Colon (tissue), 2 donors: ENCODE data around the gene ENTPD6.

ENCODE experiments used
- FAIRE-seq: peaks from 2 replicates; lab custom pipeline; 2012; peaks lifted over from hg19 to GRCh38; lab: Jason Lieb, UNC
- donor health status: control.
- donor health status: control.

The ENTPD6 gene

GRCh38 chr20:25209400-25209799 is 13.9 kb downstream of the ENTPD6 start:
- no peak for FAIRE-seq

- no peak for FAIRE-seq
Observed at GRCh38 chr20:25209911-25210310, 14.4 kb downstream of the ENTPD6 start.

GRCh38 chr20:25211273-25211672 is 15.8 kb downstream of the ENTPD6 start:
- no peak for FAIRE-seq

DNA sequence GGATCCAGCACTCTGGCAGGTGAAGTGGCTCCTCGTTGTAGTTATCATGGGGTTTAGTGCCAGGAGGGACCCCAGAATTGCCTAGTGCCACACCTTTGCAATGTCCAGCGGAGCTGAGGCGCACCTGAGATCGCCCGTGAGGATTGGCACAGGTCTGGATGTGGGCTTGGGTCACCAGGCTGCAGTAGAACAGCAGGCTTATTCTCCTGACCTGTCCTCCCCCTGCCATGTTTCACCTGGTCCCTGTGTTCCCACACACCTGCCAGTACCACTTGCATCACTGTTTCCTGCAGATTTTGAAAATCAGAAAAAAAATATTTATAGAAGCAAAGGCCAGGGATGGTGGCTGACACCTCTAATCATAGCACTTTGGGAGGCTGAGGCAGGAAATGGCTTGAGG is 16.7 kb downstream of the ENTPD6 start:
- no peak for FAIRE-seq

GRCh38 chr20:25213566-25214425 is 18.3 kb downstream of the ENTPD6 start:
- FAIRE-seq = no peak

DNA sequence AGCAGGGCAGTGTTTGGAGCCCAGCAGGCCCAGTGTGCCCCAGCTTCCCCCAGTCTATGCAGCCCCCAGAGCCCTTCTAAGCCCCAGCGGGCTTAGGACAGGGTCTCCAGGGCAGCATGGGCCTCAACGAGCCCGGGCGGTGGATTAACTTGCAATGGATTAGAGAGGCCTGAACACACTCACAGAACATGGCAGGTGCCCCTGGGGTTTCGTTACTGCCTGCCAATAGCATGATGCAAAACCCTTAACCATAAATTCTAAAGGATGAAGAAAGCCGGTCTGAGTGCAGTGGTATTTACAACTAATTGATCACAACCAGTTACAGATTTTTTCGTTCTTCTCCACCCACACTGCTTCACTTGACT is 18.9 kb downstream of the ENTPD6 start:
- no peak for FAIRE-seq

DNA sequence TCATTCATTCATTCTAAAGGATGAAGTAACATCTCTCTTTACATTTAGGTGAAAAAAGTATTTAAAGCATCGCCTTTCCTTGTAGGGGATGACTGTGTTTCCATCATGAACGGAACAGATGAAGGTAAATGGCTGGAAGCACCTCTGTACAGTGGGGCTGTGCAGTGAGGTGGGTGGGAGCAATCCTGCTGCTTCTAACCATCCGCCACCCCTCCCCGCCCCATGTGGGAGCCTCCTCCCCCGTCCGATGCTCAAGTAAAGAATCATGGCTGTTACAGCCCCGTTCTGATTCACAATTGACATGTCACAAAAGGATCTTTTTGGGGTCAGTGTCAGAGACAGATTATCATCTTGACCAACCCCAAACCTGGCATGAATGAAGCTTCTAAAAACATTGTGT is 19.3 kb downstream of the ENTPD6 start:
- no peak for FAIRE-seq

- no peak for FAIRE-seq
Observed at GRCh38 chr20:25215521-25215920, 20.0 kb downstream of the ENTPD6 start.

GRCh38 chr20:25216199-25216945 is 20.9 kb downstream of the ENTPD6 start:
- FAIRE-seq = no peak

DNA sequence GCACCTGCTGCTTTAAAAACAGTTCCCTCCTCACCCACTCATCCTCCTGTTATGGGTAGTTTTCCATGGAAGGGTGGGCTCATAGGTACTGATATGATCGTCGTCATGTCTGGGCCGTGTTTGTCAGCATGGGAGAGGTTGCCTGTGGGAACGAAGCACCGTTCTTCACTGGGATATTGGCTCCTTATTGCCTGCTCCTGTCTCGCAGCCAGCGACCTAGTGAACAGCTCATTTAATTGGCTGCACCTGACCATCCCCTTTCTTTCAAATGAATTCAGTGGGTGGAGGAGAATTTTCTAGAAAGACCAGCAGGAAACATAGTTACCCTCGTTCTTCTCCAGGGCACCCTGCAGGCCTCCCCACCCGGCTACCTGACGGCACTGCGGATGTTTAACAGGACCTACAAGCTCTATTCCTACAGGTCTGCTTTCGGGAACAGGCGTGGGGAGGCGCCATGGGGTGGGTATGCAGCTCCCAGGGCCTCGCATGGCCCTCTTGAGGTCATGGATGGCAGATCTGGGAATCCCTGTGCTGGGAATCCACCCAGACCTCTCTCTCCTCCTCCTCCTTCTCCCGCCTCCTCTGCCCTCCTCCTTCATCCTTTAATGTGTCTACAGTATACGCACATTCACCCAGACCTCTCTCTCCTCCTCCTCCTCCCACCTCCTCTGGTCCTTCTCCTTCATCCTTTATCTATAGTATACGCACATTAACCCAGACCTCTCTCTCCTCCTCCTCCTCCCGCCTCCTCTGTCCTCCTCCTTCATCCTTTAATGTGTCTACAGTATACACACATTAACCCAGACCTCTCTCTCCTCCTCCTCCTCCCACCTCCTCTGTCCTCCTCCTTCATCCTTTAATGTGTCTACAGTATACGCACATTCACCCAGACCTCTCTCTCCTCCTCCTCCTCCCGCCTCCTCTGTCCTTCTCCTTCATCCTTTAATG is 21.9 kb downstream of the ENTPD6 start:
- no peak for FAIRE-seq

GRCh38 chr20:25218109-25218486 is 22.6 kb downstream of the ENTPD6 start:
- FAIRE-seq = no peak

DNA sequence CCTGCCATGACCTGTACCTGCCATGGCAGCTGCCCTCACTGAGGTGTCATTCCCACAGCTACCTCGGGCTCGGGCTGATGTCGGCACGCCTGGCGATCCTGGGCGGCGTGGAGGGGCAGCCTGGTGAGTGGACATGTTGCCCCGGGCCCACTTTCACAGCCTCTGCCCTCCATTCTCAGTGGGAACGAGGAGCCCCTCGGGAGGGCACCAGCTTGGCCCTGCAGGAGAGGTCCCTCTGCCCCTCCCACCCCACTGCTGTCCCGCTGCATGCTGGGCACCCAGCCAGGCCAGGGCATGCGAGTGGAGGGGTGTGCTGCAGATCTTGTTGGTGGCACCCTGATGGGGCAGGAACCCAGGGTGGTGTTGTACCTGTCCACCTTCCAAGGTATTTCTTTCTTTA is 23.0 kb downstream of the ENTPD6 start:
- no peak for FAIRE-seq

DNA sequence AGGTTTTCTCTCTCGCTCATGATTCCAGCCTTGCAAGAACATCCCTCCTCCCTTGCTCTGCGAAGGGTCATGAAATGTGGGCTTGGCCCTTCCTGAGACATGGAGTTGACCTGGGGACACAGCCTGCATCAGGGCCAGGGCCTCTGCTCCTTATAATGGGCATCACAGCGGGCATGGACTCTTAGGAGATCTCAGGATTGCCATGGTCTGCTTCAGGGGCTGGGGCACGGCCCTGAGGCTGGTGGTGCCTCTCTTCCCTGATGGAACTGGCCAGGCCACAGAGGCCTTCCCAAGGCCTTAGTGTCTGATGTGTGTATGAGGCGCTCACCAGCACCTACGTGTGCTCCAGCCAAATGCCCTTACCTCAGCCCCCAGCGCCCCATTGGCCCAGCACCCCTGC is 23.9 kb downstream of the ENTPD6 start:
- no peak for FAIRE-seq

- no peak for FAIRE-seq
Observed at GRCh38 chr20:25220021-25220730, 24.7 kb downstream of the ENTPD6 start.

DNA sequence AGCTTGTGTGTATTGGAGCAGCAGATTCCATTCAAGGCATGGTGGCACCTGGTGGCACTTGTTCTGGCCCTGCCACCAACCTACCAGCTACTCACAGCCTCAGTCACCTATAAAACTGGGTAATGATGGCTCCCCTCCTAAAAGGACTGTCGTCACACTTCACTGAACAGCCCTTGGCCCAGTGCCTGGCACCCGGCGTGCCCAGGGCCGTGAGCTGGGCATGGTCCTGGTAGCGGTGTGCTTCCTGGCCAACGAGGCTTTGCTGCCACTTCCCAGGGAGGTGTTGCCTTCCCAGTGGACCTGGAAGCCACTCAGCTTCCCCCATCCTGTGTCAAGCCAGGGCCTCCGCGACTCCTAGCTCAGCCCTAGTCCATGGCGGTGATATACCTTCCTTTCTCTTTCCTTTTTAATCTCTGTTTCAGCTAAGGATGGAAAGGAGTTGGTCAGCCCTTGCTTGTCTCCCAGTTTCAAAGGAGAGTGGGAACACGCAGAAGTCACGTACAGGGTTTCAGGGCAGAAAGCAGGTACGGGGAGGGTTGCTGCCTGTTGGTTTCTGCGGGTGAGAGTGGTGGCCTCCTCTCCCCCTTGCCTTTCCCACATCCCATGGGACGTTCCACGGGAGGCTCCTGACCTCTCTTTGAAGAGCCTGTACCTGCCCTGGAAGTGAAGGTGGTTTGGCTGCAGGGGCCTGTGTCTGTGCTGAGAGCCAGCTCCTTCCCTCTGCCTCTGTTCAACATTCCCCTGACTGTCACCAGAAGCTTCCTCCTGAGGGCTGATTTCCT is 25.5 kb downstream of the ENTPD6 start:
- FAIRE-seq = no peak

- no peak for FAIRE-seq
Observed at GRCh38 chr20:25221592-25222460, 26.3 kb downstream of the ENTPD6 start.

GRCh38 chr20:25222461-25223178 is 27.1 kb downstream of the ENTPD6 start:
- FAIRE-seq = no peak

- no peak for FAIRE-seq
Observed at GRCh38 chr20:25223179-25223661, 27.7 kb downstream of the ENTPD6 start.
